Choroid plexus epithelial cell (primary cell): Measurements from ENCODE around the gene RCCD1.

Source experiments
- DNase-seq: peaks from one replicate; pipeline ENCODE4 v3.0.0-alpha.2; 2010; ENCODE audit warnings: low read depth
- H3K4me3 ChIP-seq: 2 replicates; pipeline ENCODE4 v1.5.1; 2011; ENCODE audit warnings: low read depth, mild to moderate bottlenecking, control low read depth, low read length, moderate library complexity
- TF ChIP-seq, protein P1 (sequence below): conservative IDR thresholded peaks from 2 replicates; pipeline ENCODE4 v1.5.1; 2011; ENCODE audit warnings: low read depth, mild to moderate bottlenecking, control low read depth, inconsistent platforms, low read length, moderate library complexity

RCCD1 gene

DNA sequence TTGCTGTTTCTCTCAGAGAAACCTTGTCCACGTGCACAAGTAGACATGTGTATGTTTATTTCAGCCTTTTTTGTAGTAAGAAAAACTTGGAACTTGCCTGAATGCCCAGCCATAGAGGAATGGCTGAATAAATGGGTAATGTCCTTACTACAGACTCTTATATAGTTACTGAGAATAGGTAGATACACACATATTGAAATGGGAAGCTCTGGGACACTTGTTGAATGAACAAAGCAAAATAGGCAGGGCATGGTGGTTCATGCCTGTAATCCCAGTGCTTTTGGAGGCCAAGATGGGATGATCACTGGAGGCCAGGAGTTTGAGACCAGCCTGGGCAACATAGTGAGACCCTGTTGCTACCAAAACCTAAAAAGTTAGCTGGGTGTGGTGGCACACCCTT lies 17.9 kb upstream of the RCCD1 start:
- TF ChIP-seq, protein P1, sequence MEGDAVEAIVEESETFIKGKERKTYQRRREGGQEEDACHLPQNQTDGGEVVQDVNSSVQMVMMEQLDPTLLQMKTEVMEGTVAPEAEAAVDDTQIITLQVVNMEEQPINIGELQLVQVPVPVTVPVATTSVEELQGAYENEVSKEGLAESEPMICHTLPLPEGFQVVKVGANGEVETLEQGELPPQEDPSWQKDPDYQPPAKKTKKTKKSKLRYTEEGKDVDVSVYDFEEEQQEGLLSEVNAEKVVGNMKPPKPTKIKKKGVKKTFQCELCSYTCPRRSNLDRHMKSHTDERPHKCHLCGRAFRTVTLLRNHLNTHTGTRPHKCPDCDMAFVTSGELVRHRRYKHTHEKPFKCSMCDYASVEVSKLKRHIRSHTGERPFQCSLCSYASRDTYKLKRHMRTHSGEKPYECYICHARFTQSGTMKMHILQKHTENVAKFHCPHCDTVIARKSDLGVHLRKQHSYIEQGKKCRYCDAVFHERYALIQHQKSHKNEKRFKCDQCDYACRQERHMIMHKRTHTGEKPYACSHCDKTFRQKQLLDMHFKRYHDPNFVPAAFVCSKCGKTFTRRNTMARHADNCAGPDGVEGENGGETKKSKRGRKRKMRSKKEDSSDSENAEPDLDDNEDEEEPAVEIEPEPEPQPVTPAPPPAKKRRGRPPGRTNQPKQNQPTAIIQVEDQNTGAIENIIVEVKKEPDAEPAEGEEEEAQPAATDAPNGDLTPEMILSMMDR: no peak

DNA sequence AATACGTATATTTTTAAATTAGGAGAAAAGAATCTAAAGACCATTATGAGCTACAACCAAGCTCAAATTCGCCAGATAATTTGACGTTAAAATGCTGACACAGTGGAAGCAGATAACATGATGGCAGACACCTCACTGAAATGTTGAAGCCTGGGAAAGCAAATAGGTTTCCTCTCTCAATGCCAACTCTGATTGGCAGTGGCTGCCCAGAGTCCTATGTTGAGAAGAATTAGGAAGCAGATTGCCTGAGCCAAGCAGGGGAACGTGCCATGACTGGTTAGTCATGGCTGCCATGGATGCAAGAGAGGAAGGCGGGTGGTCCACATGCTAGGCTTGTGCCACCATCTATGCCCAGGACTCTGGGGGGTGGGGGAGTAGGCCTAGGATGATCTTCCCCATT lies 16.4 kb upstream of the RCCD1 start:
- no peak for DNase-seq
- no peak overlapping the region for H3K4me3 ChIP-seq
- TF ChIP-seq, protein P1: no peak

More for the DNA sequence above, 17.9 kb upstream of the RCCD1 start:
- H3K4me3 ChIP-seq: no peak overlapping the region
- DNase-seq: no peak

DNA sequence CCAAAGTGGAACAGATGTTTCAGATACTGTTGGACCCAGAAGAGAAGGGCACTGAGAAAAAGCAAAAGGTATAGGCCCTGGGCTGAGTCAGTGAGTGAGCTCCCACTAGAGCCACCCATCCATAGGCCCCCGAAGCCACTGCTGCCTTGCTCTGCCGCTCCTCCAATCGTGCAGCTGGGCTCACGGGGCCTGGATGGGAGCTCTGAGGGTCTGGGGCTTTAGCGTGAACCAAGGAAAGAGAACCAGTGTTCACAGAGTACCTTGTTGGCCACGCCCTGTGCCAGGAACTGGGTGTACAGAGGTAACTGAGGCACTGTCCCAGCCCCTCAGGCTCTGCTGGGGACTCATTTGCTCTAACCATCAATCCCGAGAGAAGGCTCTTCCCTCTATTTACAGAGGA lies 14.9 kb upstream of the RCCD1 start:
- no peak for DNase-seq
- no peak overlapping the region for H3K4me3 ChIP-seq
- TF ChIP-seq, protein P1: no peak

DNA sequence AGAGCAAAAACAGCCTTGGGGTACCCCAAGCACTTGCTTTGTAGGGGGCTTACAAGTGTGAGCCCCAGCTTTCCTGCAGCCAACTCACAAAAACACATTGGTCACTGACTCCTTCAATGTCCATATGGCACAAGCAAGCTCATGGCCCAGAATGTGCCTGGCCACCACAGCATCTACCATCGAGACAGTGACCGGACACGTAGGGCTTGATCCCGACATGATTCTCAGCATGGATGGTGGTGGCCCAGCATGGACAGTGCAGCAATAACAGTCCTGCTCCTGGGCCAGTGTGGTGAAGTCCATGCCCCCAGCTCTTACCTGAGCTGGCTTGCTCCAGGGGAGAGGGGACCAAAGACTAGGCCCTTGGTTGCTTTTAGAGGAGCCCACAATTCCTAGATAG lies 13.6 kb upstream of the RCCD1 start:
- DNase-seq: no peak
- no peak overlapping the region for H3K4me3 ChIP-seq
- TF ChIP-seq, protein P1: no peak

DNA sequence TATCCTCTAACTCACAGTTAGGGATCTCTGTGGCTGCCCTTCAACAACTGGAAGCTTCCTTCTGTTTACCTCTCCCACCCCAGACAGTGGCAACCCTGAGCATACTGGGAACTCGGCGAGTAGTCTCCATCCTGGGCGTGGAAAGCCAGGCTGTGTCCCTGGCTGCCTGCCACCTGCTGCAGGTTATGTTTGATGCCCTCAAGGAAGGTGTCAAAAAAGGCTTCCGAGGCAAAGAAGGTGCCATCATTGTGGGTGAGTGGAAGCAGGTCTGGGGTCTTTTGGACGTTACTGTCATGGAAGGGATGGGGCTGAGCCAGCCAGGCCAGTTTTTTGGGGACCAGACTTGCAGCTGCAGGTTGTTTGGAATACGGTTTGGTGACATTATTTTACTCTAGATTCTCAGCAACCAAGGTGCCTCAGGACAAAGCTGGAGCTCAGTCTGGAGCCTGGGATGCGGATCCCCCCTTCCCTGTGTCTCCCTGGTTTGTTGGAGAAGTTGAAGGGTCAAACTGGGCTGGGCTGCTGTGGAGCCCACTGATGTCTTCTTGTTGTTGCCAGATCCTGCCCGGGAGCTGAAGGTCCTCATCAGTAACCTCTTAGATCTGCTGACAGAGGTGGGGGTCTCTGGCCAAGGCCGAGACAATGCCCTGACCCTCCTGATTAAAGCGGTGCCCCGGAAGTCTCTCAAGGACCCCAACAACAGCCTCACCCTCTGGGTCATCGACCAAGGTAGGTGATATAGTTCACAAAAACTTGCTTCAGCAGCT lies 12.1 kb upstream of the RCCD1 start:
- TF ChIP-seq, protein P1: no peak
- DNase-seq: no peak
- no peak overlapping the region for H3K4me3 ChIP-seq

DNA sequence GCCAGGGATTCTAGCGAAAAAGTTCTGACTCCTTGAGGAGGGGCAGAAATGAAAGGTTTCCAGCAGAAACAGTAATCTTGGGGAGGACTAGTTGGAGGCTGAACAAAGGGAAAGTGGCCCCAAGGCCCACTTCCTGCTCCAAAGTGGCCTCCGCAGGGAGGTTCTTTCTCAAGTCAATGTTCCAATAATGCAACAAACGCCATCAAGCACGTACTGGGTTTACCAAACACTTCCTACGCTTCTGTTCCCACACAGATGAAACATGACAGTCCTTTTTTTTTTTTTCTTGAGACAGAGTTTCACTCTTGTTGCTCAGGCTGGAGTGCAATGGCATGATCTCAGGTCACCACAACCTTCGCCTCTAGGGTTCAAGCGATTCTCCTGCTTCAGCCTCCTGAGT lies 9.6 kb upstream of the RCCD1 start:
- no peak overlapping the region for H3K4me3 ChIP-seq
- no peak for DNase-seq
- TF ChIP-seq, protein P1: no peak

DNA sequence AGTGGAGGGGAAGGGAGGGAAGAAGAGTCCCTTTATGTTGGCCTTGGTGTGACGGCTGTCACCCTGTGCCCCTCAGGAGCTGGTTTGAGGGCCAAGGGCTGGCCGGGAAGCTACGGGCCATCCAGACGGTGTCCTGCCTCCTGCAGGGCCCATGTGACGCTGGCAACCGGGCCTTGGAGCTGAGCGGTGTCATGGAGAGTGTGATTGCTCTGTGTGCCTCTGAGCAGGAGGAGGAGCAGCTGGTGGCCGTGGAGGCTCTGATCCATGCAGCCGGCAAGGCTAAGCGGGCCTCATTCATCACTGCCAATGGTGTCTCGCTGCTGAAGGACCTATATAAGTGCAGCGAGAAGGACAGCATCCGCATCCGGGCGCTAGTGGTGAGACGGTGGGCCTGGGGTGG lies 8.1 kb upstream of the RCCD1 start:
- TF ChIP-seq, protein P1: no peak
- DNase-seq: no peak
- no peak overlapping the region for H3K4me3 ChIP-seq
